Measurements from ENCODE around the gene ZCWPW1.
"Not testable (repeated sequence)": the region's sequence is repeated elsewhere in the genome, so short reads cannot be mapped to it uniquely, and the experiment has no call there.

DNA sequence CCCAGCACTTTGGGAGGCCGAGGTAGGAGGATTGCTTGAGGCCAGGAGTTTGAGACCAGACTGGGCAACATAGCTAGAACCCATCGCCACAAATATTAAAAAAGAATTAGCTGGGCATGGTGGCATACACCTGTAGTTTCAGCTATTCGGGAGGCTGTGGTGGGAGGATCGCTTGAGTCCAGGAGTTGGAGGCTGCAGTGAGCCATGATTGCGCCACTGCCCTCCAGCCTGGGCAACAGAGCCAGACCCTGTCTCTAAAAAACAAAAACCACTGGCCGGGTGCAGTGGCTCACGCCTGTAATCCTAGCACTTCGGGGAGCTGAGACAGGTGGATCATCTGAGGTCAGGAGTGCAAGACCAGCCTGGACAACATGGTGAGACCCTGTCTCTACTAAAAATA is 25.4 kb upstream of the ZCWPW1 start:
- TF ChIP-seq, protein P1, sequence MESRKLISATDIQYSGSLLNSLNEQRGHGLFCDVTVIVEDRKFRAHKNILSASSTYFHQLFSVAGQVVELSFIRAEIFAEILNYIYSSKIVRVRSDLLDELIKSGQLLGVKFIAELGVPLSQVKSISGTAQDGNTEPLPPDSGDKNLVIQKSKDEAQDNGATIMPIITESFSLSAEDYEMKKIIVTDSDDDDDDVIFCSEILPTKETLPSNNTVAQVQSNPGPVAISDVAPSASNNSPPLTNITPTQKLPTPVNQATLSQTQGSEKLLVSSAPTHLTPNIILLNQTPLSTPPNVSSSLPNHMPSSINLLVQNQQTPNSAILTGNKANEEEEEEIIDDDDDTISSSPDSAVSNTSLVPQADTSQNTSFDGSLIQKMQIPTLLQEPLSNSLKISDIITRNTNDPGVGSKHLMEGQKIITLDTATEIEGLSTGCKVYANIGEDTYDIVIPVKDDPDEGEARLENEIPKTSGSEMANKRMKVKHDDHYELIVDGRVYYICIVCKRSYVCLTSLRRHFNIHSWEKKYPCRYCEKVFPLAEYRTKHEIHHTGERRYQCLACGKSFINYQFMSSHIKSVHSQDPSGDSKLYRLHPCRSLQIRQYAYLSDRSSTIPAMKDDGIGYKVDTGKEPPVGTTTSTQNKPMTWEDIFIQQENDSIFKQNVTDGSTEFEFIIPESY (CRISPR knock-in tag; IDR thresholded peaks at IDR 0.05), result not testable (repeated sequence)
- TF ChIP-seq CREB1 (IDR thresholded peaks at IDR 0.05); CREB1 (CRISPR knock-in tag; IDR thresholded peaks at IDR 0.05); SIN3A (IDR thresholded peaks at IDR 0.05; ENCODE audit: borderline replicate concordance, low read depth, low read length); RAD51 (IDR thresholded peaks at IDR 0.05; ENCODE audit: borderline replicate concordance); NRL (CRISPR knock-in tag; IDR thresholded peaks at IDR 0.05; ENCODE audit: borderline replicate concordance); IKZF1 (IDR thresholded peaks at IDR 0.05); FOSL1 (CRISPR knock-in tag; IDR thresholded peaks at IDR 0.05; ENCODE audit: borderline replicate concordance); MEF2D (CRISPR knock-in tag; IDR thresholded peaks at IDR 0.05); TCF7L2 (IDR thresholded peaks at IDR 0.05; ENCODE audit: low read depth, low read length): not testable (repeated sequence)
- TF ChIP-seq, protein P2, sequence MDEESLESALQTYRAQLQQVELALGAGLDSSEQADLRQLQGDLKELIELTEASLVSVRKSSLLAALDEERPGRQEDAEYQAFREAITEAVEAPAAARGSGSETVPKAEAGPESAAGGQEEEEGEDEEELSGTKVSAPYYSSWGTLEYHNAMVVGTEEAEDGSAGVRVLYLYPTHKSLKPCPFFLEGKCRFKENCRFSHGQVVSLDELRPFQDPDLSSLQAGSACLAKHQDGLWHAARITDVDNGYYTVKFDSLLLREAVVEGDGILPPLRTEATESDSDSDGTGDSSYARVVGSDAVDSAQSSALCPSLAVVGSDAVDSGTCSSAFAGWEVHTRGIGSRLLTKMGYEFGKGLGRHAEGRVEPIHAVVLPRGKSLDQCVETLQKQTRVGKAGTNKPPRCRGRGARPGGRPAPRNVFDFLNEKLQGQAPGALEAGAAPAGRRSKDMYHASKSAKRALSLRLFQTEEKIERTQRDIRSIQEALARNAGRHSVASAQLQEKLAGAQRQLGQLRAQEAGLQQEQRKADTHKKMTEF (CRISPR knock-in tag; IDR thresholded peaks at IDR 0.05), result not testable (repeated sequence)
- TF ChIP-seq, protein P3, sequence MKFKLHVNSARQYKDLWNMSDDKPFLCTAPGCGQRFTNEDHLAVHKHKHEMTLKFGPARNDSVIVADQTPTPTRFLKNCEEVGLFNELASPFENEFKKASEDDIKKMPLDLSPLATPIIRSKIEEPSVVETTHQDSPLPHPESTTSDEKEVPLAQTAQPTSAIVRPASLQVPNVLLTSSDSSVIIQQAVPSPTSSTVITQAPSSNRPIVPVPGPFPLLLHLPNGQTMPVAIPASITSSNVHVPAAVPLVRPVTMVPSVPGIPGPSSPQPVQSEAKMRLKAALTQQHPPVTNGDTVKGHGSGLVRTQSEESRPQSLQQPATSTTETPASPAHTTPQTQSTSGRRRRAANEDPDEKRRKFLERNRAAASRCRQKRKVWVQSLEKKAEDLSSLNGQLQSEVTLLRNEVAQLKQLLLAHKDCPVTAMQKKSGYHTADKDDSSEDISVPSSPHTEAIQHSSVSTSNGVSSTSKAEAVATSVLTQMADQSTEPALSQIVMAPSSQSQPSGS (CRISPR knock-in tag; IDR thresholded peaks at IDR 0.05), result not testable (repeated sequence)

Measured in HepG2 (cell line).